MM.1S (cell line): ENCODE data around the gene ZFP36L2.

Experiments used
- DNase-seq: peaks from one replicate; pipeline ENCODE4 v3.0.0-alpha.2; 2015
- H2AFZ ChIP-seq: fragments of 300-600 bp; sonication (generic); 2 replicates; pipeline ENCODE4 v1.6.0; 2016; ENCODE audit warnings: antibody characterized with exemption, low read length
- H3F3A ChIP-seq: fragments of 300-600 bp; sonication (generic); 2 replicates; pipeline ENCODE4 v1.6.1; 2016; ENCODE audit warnings: mild to moderate bottlenecking, antibody characterized with exemption, low read length, moderate library complexity, mixed read lengths; ENCODE audit not compliant: insufficient read depth
- H3K27ac ChIP-seq: fragments of 300-600 bp; sonication (generic); 2 replicates; pipeline ENCODE4 v1.5.1; 2016; ENCODE audit warnings: mild to moderate bottlenecking, low read length
- H3K27me3 ChIP-seq: fragments of 300-600 bp; sonication (generic); replicated peaks from 2 replicates; pipeline ENCODE4 v1.6.0; 2016; ENCODE audit warnings: low read length; ENCODE audit not compliant: insufficient read depth
- H3K36me3 ChIP-seq: fragments of 300-600 bp; sonication (generic); replicated peaks from 2 replicates; pipeline ENCODE4 v1.6.1; 2016; ENCODE audit warnings: mild to moderate bottlenecking, low read length, mixed read lengths; ENCODE audit not compliant: insufficient read depth
- H3K4me1 ChIP-seq: fragments of 300-600 bp; sonication (generic); 2 replicates; pipeline ENCODE4 v1.6.1; 2016; ENCODE audit warnings: low read length, mixed read lengths
- H3K4me2 ChIP-seq: fragments of 300-600 bp; sonication (generic); 2 replicates; pipeline ENCODE4 v1.6.0; 2016; ENCODE audit warnings: low read depth, low read length
- H3K4me3 ChIP-seq: fragments of 300-600 bp; sonication (generic); 2 replicates; pipeline ENCODE4 v1.5.1; 2016; ENCODE audit warnings: low read length, mixed read lengths
- H3K79me2 ChIP-seq: fragments of 300-600 bp; sonication (generic); 2 replicates; pipeline ENCODE4 v1.6.1; 2016; ENCODE audit warnings: mixed run types, low read length, mixed read lengths
- H3K9ac ChIP-seq: fragments of 300-600 bp; sonication (generic); 2 replicates; pipeline ENCODE4 v1.6.1; 2016; ENCODE audit warnings: low read length, mixed read lengths
- H3K9me2 ChIP-seq: fragments of 300-600 bp; sonication (generic); replicated peaks from 2 replicates; pipeline ENCODE4 v1.6.1; 2016; ENCODE audit warnings: mild to moderate bottlenecking, low read length, mixed read lengths; ENCODE audit not compliant: insufficient read depth
- H3K9me3 ChIP-seq: fragments of 300-600 bp; sonication (generic); replicated peaks from 2 replicates; pipeline ENCODE4 v1.6.1; 2016; ENCODE audit warnings: mild to moderate bottlenecking, low read length, mixed read lengths; ENCODE audit not compliant: insufficient read depth
- H4K20me1 ChIP-seq: fragments of 300-600 bp; sonication (generic); 2 replicates; pipeline ENCODE4 v1.6.1; 2016; ENCODE audit warnings: mild to moderate bottlenecking, low read length, moderate library complexity, mixed read lengths; ENCODE audit not compliant: insufficient read depth
- EZH2 ChIP-seq: fragments of 300-600 bp; sonication (generic); optimal IDR thresholded peaks from 2 replicates; pipeline ENCODE3; 2017; ENCODE audit warnings: low read depth, mild to moderate bottlenecking, antibody characterized with exemption, low read length, mixed read lengths
- EZH2phosphoT487 ChIP-seq: fragments of 300-600 bp; sonication (generic); IDR thresholded peaks from 2 replicates; pipeline ENCODE4 v1.6.1; 2018; ENCODE audit warnings: antibody characterized with exemption, low read length
- TF ChIP-seq, protein P1 (sequence below): fragments of 300-600 bp; sonication (generic); IDR thresholded peaks from 2 replicates; pipeline ENCODE4 v1.5.1; 2016; ENCODE audit warnings: antibody characterized with exemption, low read length, mixed read lengths

ZFP36L2 gene

DNA sequence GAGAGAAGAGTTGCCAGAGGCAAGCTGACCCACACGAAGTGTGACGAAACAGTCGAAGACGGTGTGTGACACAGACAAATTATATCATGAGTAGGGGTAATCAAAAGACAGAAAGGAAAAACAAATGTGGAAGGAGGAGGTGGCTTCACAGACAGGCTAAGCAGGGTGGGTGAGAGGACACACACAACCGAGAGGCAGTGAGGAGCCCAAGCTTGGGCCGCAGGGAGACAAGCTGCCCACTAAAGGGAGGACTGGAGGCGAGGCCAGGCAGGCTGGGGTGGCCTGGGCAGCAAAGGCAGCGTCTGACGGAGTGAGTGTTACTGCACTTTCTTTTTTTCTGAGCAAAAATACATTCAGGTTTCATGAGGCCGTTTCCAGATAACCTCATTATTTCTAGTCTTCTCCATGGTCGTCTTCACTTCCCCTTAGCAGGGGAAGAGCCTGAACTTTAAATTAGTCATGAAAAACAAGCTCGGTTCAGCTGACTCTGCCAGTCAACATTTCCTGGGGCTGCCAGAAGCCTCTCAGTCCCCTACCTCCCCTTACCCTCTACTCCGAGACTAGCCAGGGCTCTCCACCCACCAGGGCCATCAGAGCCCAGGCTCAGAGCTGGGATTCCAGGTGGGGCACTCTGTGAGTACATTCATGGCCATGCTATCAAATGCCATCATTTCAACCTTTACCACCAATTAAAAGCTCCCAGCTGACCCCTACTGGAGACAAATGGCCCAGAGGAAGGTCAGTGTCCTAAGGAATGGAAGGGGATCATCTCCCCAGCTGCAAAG is 13.8 kb upstream of the ZFP36L2 start:
- no peak overlapping the region for H2AFZ ChIP-seq
- no peak for DNase-seq
- H3K79me2 ChIP-seq: no peaks in the 10 kb centered on the region
- H3K9ac ChIP-seq: no peak overlapping the region
- no peaks in the 10 kb centered on the region for H3K36me3 ChIP-seq
- H3K4me3 ChIP-seq: no peak overlapping the region
- H3K27ac ChIP-seq: no peak overlapping the region
- no peaks in the 10 kb centered on the region for H3K9me2 ChIP-seq
- H4K20me1 ChIP-seq: no peaks in the 10 kb centered on the region
- no peaks in the 10 kb centered on the region for H3F3A ChIP-seq
- no peaks in the 10 kb centered on the region for H3K9me3 ChIP-seq
- TF ChIP-seq, protein P1, sequence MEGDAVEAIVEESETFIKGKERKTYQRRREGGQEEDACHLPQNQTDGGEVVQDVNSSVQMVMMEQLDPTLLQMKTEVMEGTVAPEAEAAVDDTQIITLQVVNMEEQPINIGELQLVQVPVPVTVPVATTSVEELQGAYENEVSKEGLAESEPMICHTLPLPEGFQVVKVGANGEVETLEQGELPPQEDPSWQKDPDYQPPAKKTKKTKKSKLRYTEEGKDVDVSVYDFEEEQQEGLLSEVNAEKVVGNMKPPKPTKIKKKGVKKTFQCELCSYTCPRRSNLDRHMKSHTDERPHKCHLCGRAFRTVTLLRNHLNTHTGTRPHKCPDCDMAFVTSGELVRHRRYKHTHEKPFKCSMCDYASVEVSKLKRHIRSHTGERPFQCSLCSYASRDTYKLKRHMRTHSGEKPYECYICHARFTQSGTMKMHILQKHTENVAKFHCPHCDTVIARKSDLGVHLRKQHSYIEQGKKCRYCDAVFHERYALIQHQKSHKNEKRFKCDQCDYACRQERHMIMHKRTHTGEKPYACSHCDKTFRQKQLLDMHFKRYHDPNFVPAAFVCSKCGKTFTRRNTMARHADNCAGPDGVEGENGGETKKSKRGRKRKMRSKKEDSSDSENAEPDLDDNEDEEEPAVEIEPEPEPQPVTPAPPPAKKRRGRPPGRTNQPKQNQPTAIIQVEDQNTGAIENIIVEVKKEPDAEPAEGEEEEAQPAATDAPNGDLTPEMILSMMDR: peak; percentile 29
- TF ChIP-seq EZH2phosphoT487: no peak
- H3K4me2 ChIP-seq: no peak overlapping the region; the same call in 1 of the 2 replicates
- no peaks in the 10 kb centered on the region for H3K27me3 ChIP-seq
- H3K4me1 ChIP-seq: no peaks in the 10 kb centered on the region

- Histone ChIP-seq H3K9me3 (no peaks in the 10 kb centered on the region), H3K4me3 (no peak overlapping the region), H3K4me2 (no peak overlapping the region), H2AFZ (no peak overlapping the region), H3K9ac (no peak overlapping the region), H3K27me3 (no peaks in the 10 kb centered on the region), H3K27ac (no peak overlapping the region), H3K9me2 (no peaks in the 10 kb centered on the region), H3K36me3 (no peaks in the 10 kb centered on the region), H3F3A (no peaks in the 10 kb centered on the region), H4K20me1 (no peaks in the 10 kb centered on the region), H3K79me2 (no peaks in the 10 kb centered on the region), H3K4me1 (no peaks in the 10 kb centered on the region)
- TF ChIP-seq, protein P1: no peak
- TF ChIP-seq EZH2phosphoT487: no peak
- no peak for TF ChIP-seq EZH2
- no peak for DNase-seq
These were observed 12.4 kb upstream of the ZFP36L2 start for GRCh38 chr2:43238813-43239212.

DNA sequence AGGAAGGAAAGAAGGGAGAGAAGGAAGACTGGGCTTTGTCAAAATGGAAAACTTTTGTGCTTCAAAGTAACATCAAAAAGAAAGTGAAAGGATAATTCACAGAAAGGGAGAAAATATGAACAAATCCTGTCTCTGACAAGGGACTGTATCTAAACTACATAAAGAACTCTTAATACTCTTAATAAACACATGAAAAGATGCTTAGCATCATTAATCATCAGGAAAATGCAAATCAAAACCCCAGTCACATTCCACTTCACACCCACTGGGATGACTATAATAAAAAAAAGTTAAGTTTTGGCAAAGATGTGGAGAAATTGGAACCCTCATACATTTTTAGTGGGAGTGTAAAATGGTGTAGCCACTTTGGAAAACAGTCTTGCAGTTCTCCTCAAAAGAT is 11.8 kb upstream of the ZFP36L2 start:
- H4K20me1 ChIP-seq: no peaks in the 10 kb centered on the region
- H3K27ac ChIP-seq: no peak overlapping the region
- no peak overlapping the region for H3K9ac ChIP-seq
- no peaks in the 10 kb centered on the region for H3K79me2 ChIP-seq
- H3K27me3 ChIP-seq: no peaks in the 10 kb centered on the region
- TF ChIP-seq, protein P1: no peak
- TF ChIP-seq EZH2 (no peak), EZH2phosphoT487 (no peak)
- H2AFZ ChIP-seq: no peak overlapping the region
- H3K4me2 ChIP-seq: no peak overlapping the region
- H3K9me3 ChIP-seq: no peaks in the 10 kb centered on the region
- DNase-seq: peak; percentile 18
- no peak overlapping the region for H3K4me3 ChIP-seq
- no peaks in the 10 kb centered on the region for H3F3A ChIP-seq
- H3K9me2 ChIP-seq: no peaks in the 10 kb centered on the region
- no peaks in the 10 kb centered on the region for H3K36me3 ChIP-seq
- no peaks in the 10 kb centered on the region for H3K4me1 ChIP-seq
